ENCODE data around the gene ZNF558.
"Not testable (repeated sequence)": the region's sequence is repeated elsewhere in the genome, so short reads cannot be mapped to it uniquely, and the experiment has no call there.

Gene ZNF558

GRCh38 chr19:8826371-8826770 is 5.7 kb downstream of the ZNF558 start:
- H3K4me3 Mint-ChIP-seq: no peak overlapping the region
- peaks cover 70% of the 10 kb centered on the region for H3K36me3 Mint-ChIP-seq
- H3K27ac Mint-ChIP-seq: no peak overlapping the region
- ATAC-seq (no peak), DNase-seq (ENCODE audit: low spot score in 2 of 2) (no peak)
- peaks cover 23% of the 10 kb centered on the region for H3K4me1 Mint-ChIP-seq
- no peaks in the 10 kb centered on the region for H3K9me3 Mint-ChIP-seq

- peak in 1 of 2 donors; percentile 25 for DNase-seq (ENCODE audit: low spot score in 2 of 2)
- Mint-ChIP-seq H3K4me3 (no peak overlapping the region), H3K27ac (no peak overlapping the region), H3K4me1 (peaks cover 23% of the 10 kb centered on the region), H3K36me3 (peaks cover 91% of the 10 kb centered on the region), H3K9me3 (peaks cover 16% of the 10 kb centered on the region)
- no peak for ATAC-seq
Observed at GRCh38 chr19:8821748-8822241, 10.3 kb downstream of the ZNF558 start.

GRCh38 chr19:8820234-8820633 is 11.9 kb downstream of the ZNF558 start:
- H3K4me1 Mint-ChIP-seq: peaks cover 19% of the 10 kb centered on the region
- DNase-seq (ENCODE audit: low spot score in 2 of 2): no peak
- H3K4me3 Mint-ChIP-seq: no peak overlapping the region
- H3K9me3 Mint-ChIP-seq: peaks cover 25% of the 10 kb centered on the region
- H3K36me3 Mint-ChIP-seq: peaks cover 100% of the 10 kb centered on the region
- no peak for ATAC-seq
- no peak overlapping the region for H3K27ac Mint-ChIP-seq

- no peak overlapping the region for H3K27ac Mint-ChIP-seq
- H3K4me1 Mint-ChIP-seq: no peaks in the 10 kb centered on the region
- no peak overlapping the region for H3K4me3 Mint-ChIP-seq
- H3K36me3 Mint-ChIP-seq: peaks cover 100% of the 10 kb centered on the region
- no peak for DNase-seq (ENCODE audit: low spot score in 2 of 2)
- peaks cover 33% of the 10 kb centered on the region for H3K9me3 Mint-ChIP-seq
- no peak for ATAC-seq
Observed at GRCh38 chr19:8815780-8816179, 16.3 kb downstream of the ZNF558 start.

GRCh38 chr19:8814176-8814575 is 17.9 kb downstream of the ZNF558 start:
- ATAC-seq: no peak
- Mint-ChIP-seq H3K4me1 (no peaks in the 10 kb centered on the region), H3K27ac (no peak overlapping the region), H3K4me3 (no peak overlapping the region), H3K9me3 (peaks cover 31% of the 10 kb centered on the region), H3K36me3 (peaks cover 91% of the 10 kb centered on the region)
- DNase-seq (ENCODE audit: low spot score in 2 of 2): no peak

GRCh38 chr19:8811315-8812172 is 20.6 kb downstream of the ZNF558 start:
- DNase-seq (ENCODE audit: low spot score in 2 of 2) (peak in 1 of 2 donors; percentile 32), ATAC-seq (no peak)
- H3K9me3 Mint-ChIP-seq: peaks cover 30% of the 10 kb centered on the region
- peaks cover 82% of the 10 kb centered on the region for H3K36me3 Mint-ChIP-seq
- H3K4me3 Mint-ChIP-seq: no peak overlapping the region
- no peak overlapping the region for H3K27ac Mint-ChIP-seq
- no peaks in the 10 kb centered on the region for H3K4me1 Mint-ChIP-seq

GRCh38 chr19:8806661-8807060 is 25.4 kb downstream of the ZNF558 start:
- DNase-seq (ENCODE audit: low spot score in 2 of 2): no peak
- peaks cover 30% of the 10 kb centered on the region for H3K9me3 Mint-ChIP-seq

GRCh38 chr19:8794823-8795222 is 37.3 kb downstream of the ZNF558 start:
- H3K4me3 Mint-ChIP-seq: no peak overlapping the region
- no peak overlapping the region for H3K27ac Mint-ChIP-seq
- H3K9me3 Mint-ChIP-seq: peaks cover 6% of the 10 kb centered on the region
- no peaks in the 10 kb centered on the region for H3K4me1 Mint-ChIP-seq
- H3K36me3 Mint-ChIP-seq: no peaks in the 10 kb centered on the region
- no peak for ATAC-seq
- no peak for DNase-seq (ENCODE audit: low spot score in 2 of 2)

More at GRCh38 chr19:8806661-8807060, 25.4 kb downstream of the ZNF558 start:
- no peak overlapping the region for H3K4me3 Mint-ChIP-seq
- no peak for ATAC-seq
- H3K27ac Mint-ChIP-seq: no peak overlapping the region
- H3K36me3 Mint-ChIP-seq: peaks cover 38% of the 10 kb centered on the region
- no peaks in the 10 kb centered on the region for H3K4me1 Mint-ChIP-seq

GRCh38 chr19:8773587-8773986 is 58.5 kb downstream of the ZNF558 start:
- DNase-seq (ENCODE audit: low spot score in 2 of 2); H3K4me3 Mint-ChIP-seq; H3K4me1 Mint-ChIP-seq; H3K36me3 Mint-ChIP-seq; H3K27ac Mint-ChIP-seq; H3K9me3 Mint-ChIP-seq; ATAC-seq: not testable (repeated sequence)

GRCh38 chr19:8769265-8769664 is 62.8 kb downstream of the ZNF558 start:
- H3K27ac Mint-ChIP-seq, H3K4me1 Mint-ChIP-seq, H3K4me3 Mint-ChIP-seq, H3K9me3 Mint-ChIP-seq, ATAC-seq, H3K36me3 Mint-ChIP-seq: not testable (repeated sequence)
- DNase-seq (ENCODE audit: low spot score in 2 of 2): peak in 1 of 2 donors; percentile 26

GRCh38 chr19:8767257-8767656 is 64.8 kb downstream of the ZNF558 start:
- H3K4me1 Mint-ChIP-seq; H3K9me3 Mint-ChIP-seq; H3K4me3 Mint-ChIP-seq; H3K27ac Mint-ChIP-seq; DNase-seq (ENCODE audit: low spot score in 2 of 2); ATAC-seq; H3K36me3 Mint-ChIP-seq: not testable (repeated sequence)
